HepG2 (cell line): ENCODE results near the gene WIPF3. TPM values are rescaled to one million over a fixed set of nuclear protein-coding genes. Genes with fewer than 3 reads are reported as not detected.

Experiments
- ATAC-seq: fragments of 200-7000 bp; cut with Tn5 transposase; 3 replicates; pipeline ENCODE4 v1.9.1; 2020; ENCODE audit warnings: mild to moderate bottlenecking, moderate library complexity
- BruUV-seq: library from RNA; stranded (reverse); fragments of 400-500 nt; replicated peaks from 2 replicates; lab custom pipeline; 2021; lab: Mats Ljungman, UMichigan
- CTCF ChIA-PET: fragments of 300-600 bp; formaldehyde crosslinking; extraction: SDS; loops from one replicate; lab custom pipeline; 2021; ENCODE audit warnings: low total read pairs, inconsistent platforms, low intra/inter-chr PET ratio; lab: Yijun Ruan, JAX
- POLR2A ChIA-PET: fragments of 350-600 bp; sonication (Branson Sonifier 250); formaldehyde crosslinking; loops from one replicate; lab custom pipeline; 2020; ENCODE audit warnings: antibody characterized with exemption, inconsistent platforms; lab: Yijun Ruan, JAX
- DNase-seq: peaks from one replicate; pipeline ENCODE4 v3.0.0-alpha.2; 2015; ENCODE audit warnings: low spot score
- FAIRE-seq: peaks from 3 replicates; lab custom pipeline; 2011; peaks lifted over from hg19 to GRCh38; lab: Jason Lieb, UNC
- H2AFZ ChIP-seq: one replicate; pipeline ENCODE4 v1.6.1; 2011; ENCODE audit warnings: low read length, inconsistent platforms
- H3K27ac ChIP-seq: fragments of 300-600 bp; 3 replicates; pipeline ENCODE4 v1.8.0; 2011; ENCODE audit warnings: mixed run types, mild to moderate bottlenecking, mixed read lengths, low read length, inconsistent platforms; ENCODE audit not compliant: insufficient read depth; ENCODE audit errors: extremely low read length
- H3K27me3 ChIP-seq, 2 experiments: fragments of 200-600 bp in 1 of 2; 2 replicates in 1 of 2; 3 replicates in 1 of 2; pipeline versions ENCODE4 v1.6.0 to v1.8.0; 2011; ENCODE audit warnings: low read length in 2 of 2, mild to moderate bottlenecking in 2 of 2, moderate library complexity in 2 of 2, inconsistent platforms in 1 of 2; ENCODE audit not compliant: insufficient read depth in 2 of 2, control insufficient read depth in 1 of 2
- H3K36me3 ChIP-seq, 2 experiments: fragments of 200-600 bp in 1 of 2; replicated peaks in 1 of 2; 2 replicates in 1 of 2; 3 replicates in 1 of 2; pipeline versions ENCODE4 v1.5.1 to v1.8.0; 2011; ENCODE audit warnings: low read length in 2 of 2, inconsistent platforms in 1 of 2; ENCODE audit not compliant: insufficient read depth in 2 of 2, control insufficient read depth in 1 of 2
- H3K4me1 ChIP-seq: 2 replicates; pipeline ENCODE4 v1.5.1; 2012; ENCODE audit warnings: low read length, inconsistent platforms; ENCODE audit not compliant: insufficient read depth
- H3K4me2 ChIP-seq: 2 replicates; pipeline ENCODE4 v1.6.0; 2011; ENCODE audit warnings: low read depth, low read length, inconsistent platforms
- H3K4me3 ChIP-seq, 3 experiments: fragments of 200-600 bp in 1 of 3; sonication (generic), shearing (Covaris generic) in 1 of 3; replicated peaks in 1 of 3; 2 replicates each; pipeline ENCODE4 v1.5.1; 2011 to 2016; ENCODE audit warnings: low read length in 3 of 3, inconsistent platforms in 2 of 3, low read depth in 2 of 3, mild to moderate bottlenecking in 2 of 3, control low read depth in 1 of 3, mixed read lengths in 1 of 3; ENCODE audit not compliant: insufficient read depth in 1 of 3
- H3K79me2 ChIP-seq: one replicate; pipeline ENCODE4 v1.6.1; 2011; ENCODE audit warnings: low read length, inconsistent platforms; ENCODE audit not compliant: insufficient read depth
- H3K9ac ChIP-seq: 2 replicates; pipeline ENCODE4 v1.6.0; 2011; ENCODE audit warnings: mild to moderate bottlenecking, low read depth, low read length, inconsistent platforms; ENCODE audit not compliant: insufficient read depth
- H3K9me3 ChIP-seq: 2 replicates; pipeline ENCODE4 v1.5.1; 2012; ENCODE audit warnings: mild to moderate bottlenecking, low read length
- H4K20me1 ChIP-seq: 2 replicates; pipeline ENCODE4 v1.6.0; 2011; ENCODE audit warnings: inconsistent platforms, mild to moderate bottlenecking, low read length, moderate library complexity; ENCODE audit not compliant: insufficient read depth
- ELK4 ChIP-seq: sonication (generic); formaldehyde crosslinking; IDR thresholded peaks from 2 replicates; pipeline ENCODE4 v1.9.0; 2021; ENCODE audit warnings: missing genetic modification reagents, borderline replicate concordance
- FOXO1 ChIP-seq: sonication (generic); formaldehyde crosslinking; IDR thresholded peaks from 2 replicates; pipeline ENCODE4 v1.4.0; 2020; ENCODE audit warnings: missing genetic modification reagents
- HCFC1 ChIP-seq: fragments of 150-350 bp; IDR thresholded peaks from 2 replicates; pipeline ENCODE4 v1.6.1; 2014; ENCODE audit warnings: low read depth, low read length
- HOXD1 ChIP-seq: sonication (generic); formaldehyde crosslinking; IDR thresholded peaks from 2 replicates; pipeline ENCODE4 v1.5.0; 2020; ENCODE audit warnings: missing genetic modification reagents
- KLF9 ChIP-seq: IDR thresholded peaks from 2 replicates; pipeline ENCODE4 v1.6.1; 2016; ENCODE audit warnings: low read depth
- MAFF ChIP-seq: IDR thresholded peaks from 2 replicates; pipeline ENCODE4 v1.6.1; 2011; ENCODE audit warnings: low read depth, low read length, improper control_type of control experiment
- PRPF4 ChIP-seq: fragments of 200-400 bp; formaldehyde crosslinking; IDR thresholded peaks from 2 replicates; pipeline ENCODE4 v1.6.1; 2016; ENCODE audit warnings: low read length, low read depth; ENCODE audit not compliant: poor library complexity, severe bottlenecking
- ZMAT3 ChIP-seq: sonication (generic); formaldehyde crosslinking; conservative IDR thresholded peaks from 2 replicates; pipeline ENCODE4 v1.7.0; 2021; ENCODE audit warnings: missing genetic modification reagents
- ZNF576 ChIP-seq: sonication (generic); formaldehyde crosslinking; IDR thresholded peaks from 2 replicates; pipeline ENCODE4 v1.4.0; 2020; ENCODE audit warnings: mild to moderate bottlenecking, missing genetic modification reagents
- ZNF703 ChIP-seq: sonication (generic); formaldehyde crosslinking; IDR thresholded peaks from 2 replicates; pipeline ENCODE4 v1.5.1; 2020; ENCODE audit warnings: missing genetic modification reagents, mild to moderate bottlenecking, moderate library complexity, borderline replicate concordance
- ZNF761 ChIP-seq: sonication (generic); formaldehyde crosslinking; conservative IDR thresholded peaks from 2 replicates; pipeline ENCODE4 v1.4.0; 2020; ENCODE audit warnings: mild to moderate bottlenecking, missing genetic modification reagents
- ZNF792 ChIP-seq: IDR thresholded peaks from 2 replicates; pipeline ENCODE4 v1.6.1; 2016
- WGBS: methylation state at CpG from one replicate; pipeline ENCODE4 v1.1.6; 2017; ENCODE audit warnings: low lambda C conversion rate; 5-methylcytosine and 5-hydroxymethylcytosine counted together
- in situ Hi-C: cut with HindIII; loops from 2 replicates; pipeline ENCODE4 v1.10.0; 2017; ENCODE audit warnings: low pct_unique_long_range_greater_than_20kb; ENCODE audit not compliant: extremely low pct_ligation_motif_present
- intact Hi-C: fragments of 100-400 bp; cut with micrococcal nuclease; formaldehyde crosslinking; loops from one replicate; pipeline ENCODE4 v1.10.0; 2022; ENCODE audit not compliant: unreplicated experiment
- polyA plus RNA-seq, 8 experiments: library from polyadenylated mRNA; depleted of rRNA in 3 of 8; stranded (reverse) in 7 of 8; unstranded in 1 of 8; fragments of >200 nt; fragmentation: Illumina TruSeq in 4 of 8; extraction: Trizol in 4 of 8; gene quantifications; 2 replicates each; pipeline versions ENCODE4 v1.2.1 to v1.2.3, GENCODE V29; 2011 to 2016; ENCODE audit warnings: low read depth in 4 of 8, missing spikeins in 1 of 8, mixed read lengths in 1 of 8; ENCODE audit not compliant: insufficient read depth in 1 of 8
- total RNA-seq, 5 experiments: library from RNA; depleted of rRNA; stranded (reverse); fragments of >200 nt; fragmentation: Illumina TruSeq; extraction: Trizol; gene quantifications; 2 replicates each; pipeline ENCODE4 v1.2.3, GENCODE V29; 2016; ENCODE audit warnings: low read depth in 1 of 5
- TF ChIP-seq, protein P1 (sequence below): sonication (generic); formaldehyde crosslinking; IDR thresholded peaks from 2 replicates; pipeline ENCODE4 v1.4.0; 2020; ENCODE audit warnings: missing genetic modification reagents

Gene WIPF3
- total and polyA plus RNA-seq, 2 of the 13 experiments (the other 11 are each of a cell fraction or from before 2014, with no cell fraction given) = 0.03 TPM; not detected in 1

DNA sequence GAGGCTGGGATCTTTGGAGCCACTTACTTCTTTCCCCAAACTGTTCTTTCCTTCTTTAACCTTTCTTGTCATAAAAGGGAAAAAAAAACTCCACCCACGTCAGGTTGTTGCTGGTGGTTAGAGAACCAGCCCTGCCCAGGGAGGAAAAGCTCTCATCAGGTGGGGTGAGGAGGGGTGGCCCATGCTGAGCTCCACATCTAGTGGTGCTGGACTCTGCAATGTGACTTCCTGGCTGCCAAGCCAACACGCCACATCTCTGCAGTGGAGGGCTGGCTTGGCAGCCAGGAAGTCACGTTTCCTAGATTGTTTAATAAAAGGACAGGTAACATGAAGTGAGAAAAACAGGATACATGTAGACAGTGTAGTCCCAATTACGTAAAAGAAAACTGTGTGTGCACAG is 37.4 kb downstream of the WIPF3 start:
- no peak for FAIRE-seq
- Histone ChIP-seq H3K79me2 (no peaks in the 10 kb centered on the region), H4K20me1 (no peaks in the 10 kb centered on the region), H3K4me2 (no peak overlapping the region), H3K4me3 (no peak overlapping the region), H3K27me3 (peaks cover 0 to 44% of the 10 kb centered on the region in 2 experiments; a peak in 4 of 5 replicates), H3K9ac (no peak overlapping the region)
- in situ Hi-C loops (no loop called here), intact Hi-C loops (no loop called here)
- no peak for ATAC-seq
- DNase-seq = no peak
- CTCF ChIA-PET = no interaction called here
- TF ChIP-seq FOXO1 = no peak
- TF ChIP-seq ELK4 (CRISPR knock-in tag) = no peak
- TF ChIP-seq HCFC1 = no peak
- no peak for TF ChIP-seq HOXD1 (CRISPR knock-in tag)
- no peak for TF ChIP-seq ZNF761 (CRISPR knock-in tag)
- TF ChIP-seq, all 625 proteins: peak for 0
- no TSS peak for BruUV-seq
- Histone ChIP-seq H3K27ac (no peak overlapping the region), H2AFZ (no peak overlapping the region), H3K36me3 (no peaks in the 10 kb centered on the region), H3K4me1 (no peaks in the 10 kb centered on the region), H3K9me3 (no peaks in the 10 kb centered on the region)
- WGBS = 29% methylated on average over 4 of the region's 4 CpGs
- POLR2A ChIA-PET = no interaction called here

DNA sequence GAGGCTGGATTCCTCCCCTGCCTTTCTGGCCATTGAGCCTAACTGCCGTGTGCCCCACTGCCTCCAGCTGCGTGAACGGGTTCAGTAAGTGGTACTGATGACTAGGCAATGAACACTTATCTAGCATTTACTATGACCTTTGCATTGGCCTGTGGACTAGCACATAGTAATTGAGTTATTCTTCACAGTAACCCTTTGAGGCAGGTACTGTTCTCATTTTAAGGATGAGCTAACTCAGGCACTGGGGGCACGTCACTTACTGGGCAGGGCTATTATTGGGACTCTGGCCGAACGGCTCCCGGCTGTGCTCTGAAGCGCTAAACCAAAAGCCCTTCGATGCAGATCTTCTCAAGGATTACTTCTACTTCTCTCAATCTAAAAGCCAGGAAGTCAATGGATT is 38.3 kb downstream of the WIPF3 start:
- 23% methylated on average over 8 of the region's 9 CpGs for WGBS
- in situ Hi-C loops (no loop called here), intact Hi-C loops (no loop called here)
- Histone ChIP-seq H3K4me3 (no peak overlapping the region), H4K20me1 (no peaks in the 10 kb centered on the region), H2AFZ (no peak overlapping the region), H3K9ac (no peak overlapping the region), H3K4me1 (no peaks in the 10 kb centered on the region), H3K4me2 (no peak overlapping the region), H3K79me2 (no peaks in the 10 kb centered on the region), H3K27me3 (peaks cover 0 to 44% of the 10 kb centered on the region in 2 experiments; a peak in 4 of 5 replicates), H3K9me3 (no peaks in the 10 kb centered on the region), H3K36me3 (no peaks in the 10 kb centered on the region), H3K27ac (no peak overlapping the region)
- CTCF ChIA-PET = no interaction called here
- no TSS peak for BruUV-seq
- FAIRE-seq (no peak), ATAC-seq (no peak), DNase-seq (no peak)
- POLR2A ChIA-PET = no interaction called here
- TF ChIP-seq KLF9 (no peak), ZNF576 (CRISPR knock-in tag) (no peak), ZNF703 (CRISPR knock-in tag) (no peak), ZNF792 (no peak), ZMAT3 (no peak), MAFF (no peak), PRPF4 (no peak)
- TF ChIP-seq, protein P1, sequence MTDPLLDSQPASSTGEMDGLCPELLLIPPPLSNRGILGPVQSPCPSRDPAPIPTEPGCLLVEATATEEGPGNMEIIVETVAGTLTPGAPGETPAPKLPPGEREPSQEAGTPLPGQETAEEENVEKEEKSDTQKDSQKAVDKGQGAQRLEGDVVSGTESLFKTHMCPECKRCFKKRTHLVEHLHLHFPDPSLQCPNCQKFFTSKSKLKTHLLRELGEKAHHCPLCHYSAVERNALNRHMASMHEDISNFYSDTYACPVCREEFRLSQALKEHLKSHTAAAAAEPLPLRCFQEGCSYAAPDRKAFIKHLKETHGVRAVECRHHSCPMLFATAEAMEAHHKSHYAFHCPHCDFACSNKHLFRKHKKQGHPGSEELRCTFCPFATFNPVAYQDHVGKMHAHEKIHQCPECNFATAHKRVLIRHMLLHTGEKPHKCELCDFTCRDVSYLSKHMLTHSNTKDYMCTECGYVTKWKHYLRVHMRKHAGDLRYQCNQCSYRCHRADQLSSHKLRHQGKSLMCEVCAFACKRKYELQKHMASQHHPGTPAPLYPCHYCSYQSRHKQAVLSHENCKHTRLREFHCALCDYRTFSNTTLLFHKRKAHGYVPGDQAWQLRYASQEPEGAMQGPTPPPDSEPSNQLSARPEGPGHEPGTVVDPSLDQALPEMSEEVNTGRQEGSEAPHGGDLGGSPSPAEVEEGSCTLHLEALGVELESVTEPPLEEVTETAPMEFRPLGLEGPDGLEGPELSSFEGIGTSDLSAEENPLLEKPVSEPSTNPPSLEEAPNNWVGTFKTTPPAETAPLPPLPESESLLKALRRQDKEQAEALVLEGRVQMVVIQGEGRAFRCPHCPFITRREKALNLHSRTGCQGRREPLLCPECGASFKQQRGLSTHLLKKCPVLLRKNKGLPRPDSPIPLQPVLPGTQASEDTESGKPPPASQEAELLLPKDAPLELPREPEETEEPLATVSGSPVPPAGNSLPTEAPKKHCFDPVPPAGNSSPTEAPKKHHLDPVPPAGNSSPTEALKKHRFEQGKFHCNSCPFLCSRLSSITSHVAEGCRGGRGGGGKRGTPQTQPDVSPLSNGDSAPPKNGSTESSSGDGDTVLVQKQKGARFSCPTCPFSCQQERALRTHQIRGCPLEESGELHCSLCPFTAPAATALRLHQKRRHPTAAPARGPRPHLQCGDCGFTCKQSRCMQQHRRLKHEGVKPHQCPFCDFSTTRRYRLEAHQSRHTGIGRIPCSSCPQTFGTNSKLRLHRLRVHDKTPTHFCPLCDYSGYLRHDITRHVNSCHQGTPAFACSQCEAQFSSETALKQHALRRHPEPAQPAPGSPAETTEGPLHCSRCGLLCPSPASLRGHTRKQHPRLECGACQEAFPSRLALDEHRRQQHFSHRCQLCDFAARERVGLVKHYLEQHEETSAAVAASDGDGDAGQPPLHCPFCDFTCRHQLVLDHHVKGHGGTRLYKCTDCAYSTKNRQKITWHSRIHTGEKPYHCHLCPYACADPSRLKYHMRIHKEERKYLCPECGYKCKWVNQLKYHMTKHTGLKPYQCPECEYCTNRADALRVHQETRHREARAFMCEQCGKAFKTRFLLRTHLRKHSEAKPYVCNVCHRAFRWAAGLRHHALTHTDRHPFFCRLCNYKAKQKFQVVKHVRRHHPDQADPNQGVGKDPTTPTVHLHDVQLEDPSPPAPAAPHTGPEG (CRISPR knock-in tag) = no peak
